Neuronal stem cell (in vitro differentiated cells): ENCODE results near the gene FAM72C.
"Not testable (repeated sequence)": the region's sequence is repeated elsewhere in the genome, so short reads cannot be mapped to it uniquely, and the experiment has no call there.

ENCODE experiments used
- DNase-seq: peaks from one replicate; pipeline ENCODE4 v3.0.0-alpha.2; 2013; ENCODE audit warnings: low spot score
- H2AFZ ChIP-seq: one replicate; pipeline ENCODE4 v1.6.1; 2013; ENCODE audit warnings: mild to moderate bottlenecking, low read length, inconsistent platforms
- H2AK5ac ChIP-seq: 2 replicates; pipeline ENCODE4 v1.6.1; 2013; ENCODE audit warnings: low read depth, mild to moderate bottlenecking, inconsistent platforms, low read length, moderate library complexity, mixed read lengths
- H2BK120ac ChIP-seq: 2 replicates; pipeline ENCODE4 v1.6.1; 2013; ENCODE audit warnings: low read depth, mild to moderate bottlenecking, inconsistent platforms, low read length, moderate library complexity, mixed read lengths
- H2BK12ac ChIP-seq: one replicate; pipeline ENCODE4 v1.6.1; 2013; ENCODE audit warnings: low read length, inconsistent platforms
- H2BK15ac ChIP-seq: 2 replicates; pipeline ENCODE4 v1.6.1; 2013; ENCODE audit warnings: mild to moderate bottlenecking, low read length, inconsistent platforms, mixed read lengths
- H2BK5ac ChIP-seq: one replicate; pipeline ENCODE4 v1.6.1; 2013; ENCODE audit warnings: inconsistent platforms, mild to moderate bottlenecking, low read length, moderate library complexity
- H3K14ac ChIP-seq: one replicate; pipeline ENCODE4 v1.6.1; 2013; ENCODE audit warnings: low read length, inconsistent platforms
- H3K18ac ChIP-seq: 2 replicates; pipeline ENCODE4 v1.6.1; 2013; ENCODE audit warnings: low read length, inconsistent platforms
- H3K23ac ChIP-seq: 2 replicates; pipeline ENCODE4 v1.6.1; 2013; ENCODE audit warnings: low read depth, mild to moderate bottlenecking, mixed read lengths, low read length, inconsistent platforms; ENCODE audit not compliant: poor library complexity
- H3K27ac ChIP-seq: replicated peaks from 3 replicates; pipeline ENCODE4 v1.5.1; 2013; ENCODE audit warnings: low read length, inconsistent platforms
- H3K27me3 ChIP-seq, 3 experiments: 2 replicates each; pipeline ENCODE4 v1.6.1; 2013; ENCODE audit warnings: low read length in 3 of 3, mild to moderate bottlenecking in 2 of 3, inconsistent platforms in 1 of 3, low read depth in 1 of 3, mixed read lengths in 1 of 3, moderate library complexity in 1 of 3; ENCODE audit not compliant: control insufficient read depth in 3 of 3, insufficient read depth in 3 of 3
- H3K36me3 ChIP-seq, 2 donors: replicated peaks in 1 of 2; 2 replicates each; pipeline ENCODE4 v1.6.1; 2013; ENCODE audit warnings: low read length in 2 of 2; ENCODE audit not compliant: control insufficient read depth in 2 of 2, insufficient read depth in 2 of 2
- H3K4ac ChIP-seq: 2 replicates; pipeline ENCODE4 v1.6.1; 2013; ENCODE audit warnings: inconsistent platforms, mild to moderate bottlenecking, low read length, moderate library complexity
- H3K4me1 ChIP-seq, 2 donors: 1 replicate in 1 of 2; 2 replicates in 1 of 2; pipeline ENCODE4 v1.6.1; 2013; ENCODE audit warnings: low read length in 2 of 2, low read depth in 1 of 2; ENCODE audit not compliant: control insufficient read depth in 2 of 2, insufficient read depth in 1 of 2
- H3K4me2 ChIP-seq: one replicate; pipeline ENCODE4 v1.6.1; 2013; ENCODE audit warnings: mild to moderate bottlenecking, low read length, inconsistent platforms; ENCODE audit not compliant: insufficient read depth, poor library complexity, severe bottlenecking
- H3K4me3 ChIP-seq, 2 donors: 2 replicates each; pipeline ENCODE4 v1.5.1; 2013; ENCODE audit warnings: low read length in 2 of 2, mild to moderate bottlenecking in 2 of 2, inconsistent platforms in 1 of 2, moderate library complexity in 1 of 2
- H3K79me1 ChIP-seq: one replicate; pipeline ENCODE4 v1.6.1; 2013; ENCODE audit warnings: low read depth, mild to moderate bottlenecking, inconsistent platforms, low read length, moderate library complexity
- H3K9ac ChIP-seq: one replicate; pipeline ENCODE4 v1.6.1; 2013; ENCODE audit warnings: mild to moderate bottlenecking, low read depth, low read length, inconsistent platforms; ENCODE audit not compliant: poor library complexity
- H3K9me3 ChIP-seq, 2 donors: replicated peaks in 1 of 2; 2 replicates each; pipeline versions ENCODE3 to v1.6.1; 2013; ENCODE audit warnings: low read length in 2 of 2, mild to moderate bottlenecking in 2 of 2, inconsistent platforms in 1 of 2, low read depth in 1 of 2, mixed read lengths in 1 of 2, moderate library complexity in 1 of 2; ENCODE audit not compliant: control insufficient read depth in 2 of 2, insufficient read depth in 1 of 2
- H4K8ac ChIP-seq: one replicate; pipeline ENCODE4 v1.6.1; 2013; ENCODE audit warnings: low read depth, mild to moderate bottlenecking, inconsistent platforms, low read length, moderate library complexity
- H4K91ac ChIP-seq: one replicate; pipeline ENCODE4 v1.6.1; 2013; ENCODE audit warnings: low read length, low read depth, mild to moderate bottlenecking, inconsistent platforms; ENCODE audit not compliant: poor library complexity
- WGBS, 2 donors: extraction: QIAGEN DNeasy Blood & Tissue Kit; methylation state at CpG; one replicate each; pipeline ENCODE4 v1.1.7; 2013; ENCODE audit warnings: missing lambda C conversion rate in 2 of 2, mixed read lengths in 1 of 2; ENCODE audit not compliant: insufficient read length in 2 of 2, insufficient replicate concordance in 1 of 2; ENCODE audit errors: extremely low coverage in 2 of 2; 5-methylcytosine and 5-hydroxymethylcytosine counted together

FAM72C gene

DNA sequence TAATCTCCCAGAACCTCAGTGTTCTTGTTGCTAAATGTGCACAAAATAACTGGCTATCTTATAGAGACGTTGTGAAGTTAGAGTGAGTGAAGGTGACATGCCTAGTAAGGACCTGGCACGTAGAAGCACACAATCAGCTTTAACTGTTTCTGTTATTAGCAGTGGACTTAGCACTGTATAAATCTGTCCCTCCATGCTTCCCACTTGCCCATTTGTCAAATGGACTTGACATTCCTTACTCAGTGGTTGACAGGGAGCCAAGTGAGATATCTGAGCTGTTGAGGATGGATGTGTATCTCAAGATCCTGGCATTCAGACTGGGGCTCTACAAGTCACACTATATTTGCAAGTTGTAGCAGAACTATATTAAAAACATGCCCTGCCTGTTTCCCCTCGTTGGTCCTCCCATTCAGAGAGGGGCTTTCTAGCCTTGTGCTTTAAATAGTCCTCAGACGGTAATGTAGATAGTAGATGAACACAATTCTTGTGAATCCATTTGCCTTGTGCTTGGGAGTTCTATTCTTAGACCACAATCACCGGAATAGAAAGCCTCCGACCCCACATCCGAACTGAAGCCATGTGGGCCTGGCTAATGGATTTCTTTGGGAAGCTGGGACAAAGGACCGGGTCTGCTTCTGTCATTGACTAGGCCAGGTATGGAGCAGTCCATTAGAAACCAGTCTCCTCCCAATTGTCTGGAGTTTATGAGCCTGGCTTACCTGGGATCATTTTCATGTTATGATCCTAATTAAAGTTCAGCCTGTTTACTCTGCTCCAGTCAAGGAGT lies 43.6 kb upstream of the FAM72C start:
- H3K9ac ChIP-seq, H2BK15ac ChIP-seq, H3K14ac ChIP-seq, H2BK12ac ChIP-seq, H3K4me3 ChIP-seq, H3K9me3 ChIP-seq, H3K27ac ChIP-seq, H4K8ac ChIP-seq, H3K27me3 ChIP-seq, H2BK120ac ChIP-seq, H4K91ac ChIP-seq, H3K4me1 ChIP-seq, H3K79me1 ChIP-seq, H3K36me3 ChIP-seq, H2BK5ac ChIP-seq, H2AFZ ChIP-seq, H3K4ac ChIP-seq, H3K4me2 ChIP-seq, H2AK5ac ChIP-seq, H3K23ac ChIP-seq, H3K18ac ChIP-seq, DNase-seq: not testable (repeated sequence)
- no CpG with 5 or more reads among the region's 8 CpGs for WGBS, 2 donors

- H3K27me3 ChIP-seq, H2BK5ac ChIP-seq, H2BK120ac ChIP-seq, H3K14ac ChIP-seq, H3K4ac ChIP-seq, H3K36me3 ChIP-seq, H3K4me1 ChIP-seq, H2BK15ac ChIP-seq, H3K9me3 ChIP-seq, H2BK12ac ChIP-seq, H4K8ac ChIP-seq, DNase-seq, H3K18ac ChIP-seq, H3K9ac ChIP-seq, H3K27ac ChIP-seq, H3K4me3 ChIP-seq, H4K91ac ChIP-seq, H2AFZ ChIP-seq, H2AK5ac ChIP-seq, H3K23ac ChIP-seq, H3K4me2 ChIP-seq, H3K79me1 ChIP-seq: not testable (repeated sequence)
- WGBS, 2 donors: no CpG with 5 or more reads among the region's 3 CpGs
These were observed 42.7 kb upstream of the FAM72C start for GRCh38 chr1:144014528-144014927.

DNA sequence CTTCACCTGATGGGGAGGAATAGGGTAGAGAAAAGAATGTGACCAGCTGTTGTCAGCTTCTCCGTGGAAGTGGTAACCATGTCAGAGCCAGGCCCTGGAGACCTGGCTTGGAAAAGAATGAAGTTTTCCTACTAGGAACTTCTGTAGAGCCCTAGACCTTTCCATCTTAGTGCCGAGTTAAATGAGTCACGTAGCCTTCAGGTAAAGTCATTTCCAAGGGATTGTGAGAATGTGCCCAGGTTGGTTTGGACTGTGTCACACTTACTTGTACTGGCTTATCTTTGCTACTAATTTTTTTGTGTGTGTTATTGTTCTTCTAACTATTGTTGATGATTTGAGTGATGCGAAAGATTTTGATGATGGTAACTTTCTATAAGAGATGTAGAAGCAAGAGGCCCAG lies 42.3 kb upstream of the FAM72C start:
- H3K27ac ChIP-seq, H3K4me3 ChIP-seq, H2BK120ac ChIP-seq, H3K36me3 ChIP-seq, H4K91ac ChIP-seq, H3K4me2 ChIP-seq, DNase-seq, H3K9me3 ChIP-seq, H3K4me1 ChIP-seq, H3K9ac ChIP-seq, H2BK5ac ChIP-seq, H2BK15ac ChIP-seq, H2AK5ac ChIP-seq, H2AFZ ChIP-seq, H4K8ac ChIP-seq, H3K4ac ChIP-seq, H3K27me3 ChIP-seq, H3K23ac ChIP-seq, H3K79me1 ChIP-seq, H2BK12ac ChIP-seq, H3K18ac ChIP-seq, H3K14ac ChIP-seq: not testable (repeated sequence)
- WGBS, 2 donors: no CpG with 5 or more reads among the region's 4 CpGs

- H3K79me1 ChIP-seq, H2AFZ ChIP-seq, H3K23ac ChIP-seq, H2BK15ac ChIP-seq, H3K9ac ChIP-seq, H3K4me1 ChIP-seq, H3K27me3 ChIP-seq, H3K9me3 ChIP-seq, H3K4me2 ChIP-seq, H4K91ac ChIP-seq, H2BK120ac ChIP-seq, H3K4ac ChIP-seq, H3K14ac ChIP-seq, H3K4me3 ChIP-seq, DNase-seq, H2AK5ac ChIP-seq, H4K8ac ChIP-seq, H3K36me3 ChIP-seq, H3K27ac ChIP-seq, H2BK12ac ChIP-seq, H3K18ac ChIP-seq, H2BK5ac ChIP-seq: not testable (repeated sequence)
- no CpG with 5 or more reads among the region's 4 CpGs for WGBS, 2 donors
These were observed 40.5 kb upstream of the FAM72C start for GRCh38 chr1:144012168-144012733.
